22Rv1 (cell line): ENCODE results near the gene APBB2.

Experiments used
- ZFX ChIP-seq: fragments of 450-650 bp; IDR thresholded peaks from 2 replicates; pipeline ENCODE4 v1.6.1; 2017; ENCODE audit warnings: antibody characterized with exemption, borderline replicate concordance
- TF ChIP-seq, protein P1 (sequence below): fragments of 450-650 bp; IDR thresholded peaks from 2 replicates; pipeline ENCODE4 v1.5.1; 2017; ENCODE audit warnings: mild to moderate bottlenecking

DNA sequence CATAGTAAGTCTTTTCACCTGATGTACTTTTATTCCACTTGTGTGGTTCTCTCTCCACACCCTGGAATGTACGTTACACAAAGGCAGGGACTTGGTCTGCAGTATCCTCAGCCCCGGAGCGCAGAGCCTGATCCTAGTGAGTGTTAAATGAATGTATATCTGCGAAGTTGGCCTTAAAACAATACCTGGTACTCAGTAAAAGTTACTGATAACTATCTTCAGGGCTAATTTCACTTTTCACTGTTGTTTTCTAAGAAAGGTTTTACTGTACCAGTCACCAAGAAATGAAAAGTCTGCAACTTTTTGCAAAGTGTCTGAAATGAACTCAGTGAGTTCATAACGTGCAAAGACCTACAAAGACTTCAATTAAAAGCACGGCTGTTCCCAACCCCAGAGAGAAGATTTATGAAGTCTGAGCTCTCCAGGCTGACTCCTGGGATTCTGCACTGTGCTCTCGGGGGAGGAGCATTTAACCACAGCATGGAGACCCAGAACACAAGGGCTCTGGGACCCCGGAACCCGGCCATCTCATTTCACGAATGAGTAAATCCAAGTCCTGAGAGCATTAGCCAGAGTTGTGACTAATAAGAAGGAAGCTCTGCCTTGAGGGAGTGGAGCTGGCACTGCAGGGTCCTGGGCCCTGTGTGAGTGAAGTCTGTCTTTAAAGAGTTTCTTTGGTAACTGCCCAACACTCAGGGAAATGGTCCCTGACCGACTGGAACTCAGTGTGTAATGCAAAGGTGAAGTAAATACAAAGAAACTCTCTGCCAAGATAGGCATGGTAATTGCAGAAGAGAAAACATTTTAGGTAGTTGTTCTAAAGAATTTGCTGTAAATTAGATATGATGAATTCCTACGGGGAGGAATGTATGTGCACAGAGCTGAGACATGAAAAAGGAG is 298.8 kb downstream of the APBB2 start:
- TF ChIP-seq, protein P1, sequence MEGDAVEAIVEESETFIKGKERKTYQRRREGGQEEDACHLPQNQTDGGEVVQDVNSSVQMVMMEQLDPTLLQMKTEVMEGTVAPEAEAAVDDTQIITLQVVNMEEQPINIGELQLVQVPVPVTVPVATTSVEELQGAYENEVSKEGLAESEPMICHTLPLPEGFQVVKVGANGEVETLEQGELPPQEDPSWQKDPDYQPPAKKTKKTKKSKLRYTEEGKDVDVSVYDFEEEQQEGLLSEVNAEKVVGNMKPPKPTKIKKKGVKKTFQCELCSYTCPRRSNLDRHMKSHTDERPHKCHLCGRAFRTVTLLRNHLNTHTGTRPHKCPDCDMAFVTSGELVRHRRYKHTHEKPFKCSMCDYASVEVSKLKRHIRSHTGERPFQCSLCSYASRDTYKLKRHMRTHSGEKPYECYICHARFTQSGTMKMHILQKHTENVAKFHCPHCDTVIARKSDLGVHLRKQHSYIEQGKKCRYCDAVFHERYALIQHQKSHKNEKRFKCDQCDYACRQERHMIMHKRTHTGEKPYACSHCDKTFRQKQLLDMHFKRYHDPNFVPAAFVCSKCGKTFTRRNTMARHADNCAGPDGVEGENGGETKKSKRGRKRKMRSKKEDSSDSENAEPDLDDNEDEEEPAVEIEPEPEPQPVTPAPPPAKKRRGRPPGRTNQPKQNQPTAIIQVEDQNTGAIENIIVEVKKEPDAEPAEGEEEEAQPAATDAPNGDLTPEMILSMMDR: no peak
- no peak for TF ChIP-seq ZFX
